Fibroblast of peridontal ligament (primary cell): ENCODE data around the gene SRD5A3.

Source experiments
- DNase-seq: peaks from one replicate; pipeline ENCODE4 v3.0.0-alpha.2; 2010; ENCODE audit errors: extremely low read depth

SRD5A3 gene

GRCh38 chr4:55407119-55407518 is 61.1 kb downstream of the SRD5A3 start:
- no peak for DNase-seq

- no peak for DNase-seq
Observed at GRCh38 chr4:55407764-55408163, 61.7 kb downstream of the SRD5A3 start.

GRCh38 chr4:55409468-55410171 is 63.6 kb downstream of the SRD5A3 start:
- DNase-seq, result peak; percentile 79

- DNase-seq, result no peak
Observed at GRCh38 chr4:55410431-55410830, 64.4 kb downstream of the SRD5A3 start.

GRCh38 chr4:55411621-55412020 is 65.6 kb downstream of the SRD5A3 start:
- no peak for DNase-seq

GRCh38 chr4:55416176-55416575 is 70.1 kb downstream of the SRD5A3 start:
- DNase-seq, result no peak
